Lower lobe of right lung (tissue), 2 donors: ENCODE measurements around the gene SORCS2. TPM values are rescaled to one million over a fixed set of nuclear protein-coding genes. Genes with fewer than 3 reads are reported as not detected.

Experiments
- ATAC-seq, 2 donors: fragments of 200-7000 bp; cut with Tn5 transposase; one replicate each; pipeline ENCODE4 v1.9.1; 2020 to 2022; ENCODE audit warnings: mild to moderate bottlenecking in 2 of 2, moderate library complexity in 2 of 2
- DNase-seq: peaks from one replicate; pipeline ENCODE4 v3.0.0-alpha.2; 2020
- H3K27ac ChIP-seq: fragments of 200-600 bp; one replicate; pipeline ENCODE4 v1.8.0; 2022
- H3K27me3 ChIP-seq: fragments of 200-600 bp; one replicate; pipeline ENCODE4 v1.8.0; 2022; ENCODE audit warnings: low read depth
- H3K36me3 ChIP-seq: fragments of 200-600 bp; one replicate; pipeline ENCODE4 v1.8.0; 2022; ENCODE audit warnings: mild to moderate bottlenecking
- H3K4me1 ChIP-seq: fragments of 200-600 bp; one replicate; pipeline ENCODE4 v1.8.0; 2022
- H3K4me3 ChIP-seq: fragments of 200-600 bp; one replicate; pipeline ENCODE4 v1.8.0; 2022; ENCODE audit warnings: mild to moderate bottlenecking
- H3K9me3 ChIP-seq: fragments of 200-600 bp; one replicate; pipeline ENCODE4 v1.8.0; 2022
- CTCF ChIP-seq: fragments of 200-600 bp; IDR thresholded peaks from one replicate; pipeline ENCODE4 v1.8.0; 2022; ENCODE audit warnings: antibody characterized with exemption, mild to moderate bottlenecking
- intact Hi-C: fragments of 100-400 bp; cut with DNase I; formaldehyde crosslinking; loops from one replicate; pipeline ENCODE4 v1.11.0; 2022
- total RNA-seq: library from RNA; stranded (reverse); fragmentation: NEBNext Ultra II Directional; extraction: Animal tissue kit (Norgen Biotek cat#: 25700); gene quantifications from one replicate; pipeline ENCODE4 v1.2.1, GENCODE V29; 2021
- donor health status: DM: no; HTN: yes; CAD: no; lungs with severe emphysema.

The SORCS2 gene
- total RNA-seq, 1 donor from 2014 or later: 5.8 TPM

- intact Hi-C loops: no loop called here
- no peak for TF ChIP-seq CTCF
- Histone ChIP-seq H3K4me3 (no peak overlapping the region), H3K4me1 (no peaks in the 10 kb centered on the region), H3K27ac (no peak overlapping the region), H3K36me3 (no peaks in the 10 kb centered on the region), H3K9me3 (no peaks in the 10 kb centered on the region), H3K27me3 (no peaks in the 10 kb centered on the region)
- no peak for ATAC-seq
- DNase-seq: peak; percentile 29
Measured at GRCh38 chr4:7387925-7388324, 195.6 kb downstream of the SORCS2 start.

GRCh38 chr4:7388627-7389026, 196.3 kb downstream of the SORCS2 start:
- H3K27ac ChIP-seq: no peak overlapping the region
- no peaks in the 10 kb centered on the region for H3K4me1 ChIP-seq
- DNase-seq (no peak), ATAC-seq (no peak)
- no peaks in the 10 kb centered on the region for H3K27me3 ChIP-seq
- no peaks in the 10 kb centered on the region for H3K36me3 ChIP-seq
- TF ChIP-seq CTCF: no peak
- no peaks in the 10 kb centered on the region for H3K9me3 ChIP-seq
- intact Hi-C loops: no loop called here
- H3K4me3 ChIP-seq: no peak overlapping the region

GRCh38 chr4:7389101-7389701, 196.9 kb downstream of the SORCS2 start:
- H3K27ac ChIP-seq: no peak overlapping the region
- H3K4me3 ChIP-seq: no peak overlapping the region
- no peaks in the 10 kb centered on the region for H3K36me3 ChIP-seq
- intact Hi-C loops: no loop called here
- H3K27me3 ChIP-seq: no peaks in the 10 kb centered on the region
- no peak for ATAC-seq
- H3K9me3 ChIP-seq: no peaks in the 10 kb centered on the region
- peak; percentile 44 for DNase-seq
- TF ChIP-seq CTCF: no peak
- no peaks in the 10 kb centered on the region for H3K4me1 ChIP-seq

- Histone ChIP-seq H3K4me1 (no peaks in the 10 kb centered on the region), H3K9me3 (no peaks in the 10 kb centered on the region), H3K4me3 (no peak overlapping the region), H3K27ac (no peak overlapping the region), H3K36me3 (no peaks in the 10 kb centered on the region), H3K27me3 (no peaks in the 10 kb centered on the region)
- intact Hi-C loops: no loop called here
- TF ChIP-seq CTCF: no peak
- peak; percentile 32 for DNase-seq
- no peak for ATAC-seq
Measured at GRCh38 chr4:7389719-7390118, 197.4 kb downstream of the SORCS2 start.

GRCh38 chr4:7390336-7390735, 198.0 kb downstream of the SORCS2 start:
- Histone ChIP-seq H3K4me3 (no peak overlapping the region), H3K36me3 (no peaks in the 10 kb centered on the region), H3K27me3 (no peaks in the 10 kb centered on the region), H3K27ac (no peak overlapping the region), H3K4me1 (no peaks in the 10 kb centered on the region), H3K9me3 (no peaks in the 10 kb centered on the region)
- DNase-seq: no peak
- intact Hi-C loops: no loop called here
- TF ChIP-seq CTCF: no peak
- ATAC-seq: no peak
